HG03060 (cell line): ENCODE measurements around the gene POU3F3.

Experiments
- ATAC-seq: cut with Tn5 transposase; IDR thresholded peaks from one replicate; pipeline ENCODE4 v1.9.1; 2021; ENCODE audit warnings: low read depth, moderate number of reproducible peaks; ENCODE audit not compliant: unreplicated experiment

POU3F3 gene

GRCh38 chr2:104859766-104860450, 6.0 kb downstream of the POU3F3 start:
- no peak for ATAC-seq

GRCh38 chr2:104860451-104860790, 6.5 kb downstream of the POU3F3 start:
- no peak for ATAC-seq

- ATAC-seq, result no peak
Observed at GRCh38 chr2:104861351-104862057, 7.6 kb downstream of the POU3F3 start.

- ATAC-seq, result no peak
Observed at GRCh38 chr2:104862058-104862941, 8.4 kb downstream of the POU3F3 start.

GRCh38 chr2:104863146-104863467, 9.2 kb downstream of the POU3F3 start:
- no peak for ATAC-seq

GRCh38 chr2:104863468-104864279, 9.8 kb downstream of the POU3F3 start:
- no peak for ATAC-seq

GRCh38 chr2:104864280-104865095, 10.6 kb downstream of the POU3F3 start:
- no peak for ATAC-seq

- no peak for ATAC-seq
Observed at GRCh38 chr2:104865096-104865470, 11.2 kb downstream of the POU3F3 start.

GRCh38 chr2:104866122-104866864, 12.4 kb downstream of the POU3F3 start:
- no peak for ATAC-seq

GRCh38 chr2:104866883-104867812, 13.2 kb downstream of the POU3F3 start:
- no peak for ATAC-seq

- ATAC-seq, result no peak
Observed at GRCh38 chr2:104867813-104868504, 14.0 kb downstream of the POU3F3 start.

- no peak for ATAC-seq
Observed at GRCh38 chr2:104868505-104868866, 14.6 kb downstream of the POU3F3 start.

- ATAC-seq, result no peak
Observed at GRCh38 chr2:104870100-104870975, 16.4 kb downstream of the POU3F3 start.

- ATAC-seq, result no peak
Observed at GRCh38 chr2:104871649-104871971, 17.7 kb downstream of the POU3F3 start.

- no peak for ATAC-seq
Observed at GRCh38 chr2:104871972-104872865, 18.3 kb downstream of the POU3F3 start.
